GM12891 (cell line): ENCODE data around the gene WDR1.

Experiments
- POLR2A ChIP-seq: IDR thresholded peaks from 2 replicates; pipeline ENCODE4 v1.6.1; 2011; ENCODE audit warnings: low read depth, low read length, control low read depth
- POLR2AphosphoS5 ChIP-seq: IDR thresholded peaks from 2 replicates; pipeline ENCODE4 v1.6.1; 2011; ENCODE audit warnings: low read depth, low read length, control low read depth

DNA sequence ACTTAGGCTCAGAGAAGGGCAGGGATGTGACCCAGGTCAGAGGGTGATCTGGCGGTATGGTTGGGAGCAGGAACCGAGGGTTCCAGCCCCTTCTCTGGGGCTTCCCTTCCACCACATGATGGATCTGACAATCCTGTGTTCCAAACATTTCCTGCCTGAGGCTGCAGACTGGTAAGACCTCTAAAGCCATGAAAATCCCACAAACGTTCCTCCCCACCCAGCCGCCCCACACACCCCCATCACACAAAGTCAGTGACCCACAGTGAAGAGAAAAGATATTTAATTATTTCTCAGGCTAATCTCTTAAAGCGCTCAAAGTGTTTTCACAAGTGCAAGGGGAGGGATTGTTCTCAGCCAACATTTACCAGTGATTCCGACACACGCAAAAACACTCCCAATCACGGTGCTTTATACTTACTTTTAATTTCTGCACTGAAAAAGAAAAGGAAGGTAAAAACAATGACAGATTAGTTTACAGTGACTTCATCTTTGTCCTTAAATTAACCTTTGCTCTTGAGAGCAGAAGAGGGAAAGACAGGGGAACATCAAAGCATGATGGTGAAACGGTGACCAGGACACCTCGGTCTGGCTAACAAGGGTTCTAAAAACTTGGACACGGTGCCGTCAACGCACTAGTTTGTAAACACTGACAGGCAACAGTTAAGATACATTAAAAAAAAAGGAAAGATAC, 42.4 kb downstream of the WDR1 start:
- TF ChIP-seq POLR2A (no peak), POLR2AphosphoS5 (no peak)
